SHP77 treated with DMSO at 0.1 percent for 48 hours (cell line): ENCODE data around the gene TSSC4.

ENCODE experiments used
- DNase-seq: peaks from one replicate; lab custom pipeline; 2025; lab: John Stamatoyannopoulos, UW

TSSC4 gene

DNA sequence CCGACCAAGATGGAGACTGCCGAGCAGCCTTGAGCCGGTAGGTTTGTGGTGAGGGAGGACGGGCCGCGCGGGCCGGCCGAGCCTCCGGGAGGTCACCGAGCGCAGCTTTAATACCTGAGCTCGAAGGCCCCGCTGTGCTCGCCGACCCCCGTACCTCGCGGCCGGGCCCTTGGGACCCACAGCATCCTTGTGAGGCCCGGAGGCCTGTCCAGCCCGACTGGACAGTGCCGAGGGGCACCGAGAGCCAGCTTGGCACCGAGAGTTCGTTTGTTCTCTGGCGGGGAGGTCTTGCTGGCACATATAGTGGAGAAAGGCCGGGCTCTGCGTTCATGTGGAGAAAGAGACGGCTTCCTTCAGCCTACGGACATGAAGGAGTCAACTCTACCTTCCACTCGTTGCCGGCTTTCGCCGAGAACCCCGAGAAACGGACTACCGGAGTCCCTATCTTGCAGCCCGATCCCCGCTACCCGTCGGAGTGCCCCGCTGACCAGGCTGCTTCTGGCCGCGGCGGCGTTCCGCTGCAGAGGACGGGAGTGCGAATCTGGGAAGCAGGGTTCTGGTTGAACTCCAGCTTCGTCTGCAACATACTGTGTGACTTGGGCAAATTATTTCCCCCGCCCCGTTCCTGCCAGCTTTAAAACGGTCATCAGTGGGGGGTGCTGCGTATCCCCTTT, 349 bp downstream of the TSSC4 start:
- no peak for DNase-seq

DNA sequence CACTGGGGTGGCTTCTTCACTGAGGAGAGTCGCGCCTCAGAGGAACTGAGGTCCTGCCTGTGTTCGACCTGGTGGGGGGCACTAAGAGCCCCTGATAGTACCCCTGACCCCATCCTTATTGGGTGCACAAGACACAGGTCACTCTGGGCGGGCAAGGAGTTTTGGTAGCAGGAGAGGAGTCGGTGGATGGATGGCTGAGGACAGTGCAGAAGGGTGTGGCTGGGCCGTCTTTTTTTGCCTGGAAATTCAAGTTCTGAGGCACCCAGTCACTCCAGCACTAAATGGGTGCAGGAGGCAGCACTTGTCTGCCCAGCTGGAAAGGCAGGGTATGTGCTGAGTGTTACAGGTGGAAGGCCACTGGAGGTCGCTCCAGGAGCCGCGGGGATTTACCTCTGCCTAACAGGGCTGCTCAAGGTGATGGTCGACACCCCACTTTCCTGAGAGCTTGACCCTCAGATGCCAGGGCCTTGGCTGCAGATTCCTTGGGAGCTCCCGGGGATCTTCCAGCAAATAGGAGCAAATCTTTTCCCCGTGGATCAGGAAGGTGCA, 960 bp downstream of the TSSC4 start:
- no peak for DNase-seq

- no peak for DNase-seq
Observed at GRCh38 chr11:2402106-2402505, 1.6 kb downstream of the TSSC4 start.

DNA sequence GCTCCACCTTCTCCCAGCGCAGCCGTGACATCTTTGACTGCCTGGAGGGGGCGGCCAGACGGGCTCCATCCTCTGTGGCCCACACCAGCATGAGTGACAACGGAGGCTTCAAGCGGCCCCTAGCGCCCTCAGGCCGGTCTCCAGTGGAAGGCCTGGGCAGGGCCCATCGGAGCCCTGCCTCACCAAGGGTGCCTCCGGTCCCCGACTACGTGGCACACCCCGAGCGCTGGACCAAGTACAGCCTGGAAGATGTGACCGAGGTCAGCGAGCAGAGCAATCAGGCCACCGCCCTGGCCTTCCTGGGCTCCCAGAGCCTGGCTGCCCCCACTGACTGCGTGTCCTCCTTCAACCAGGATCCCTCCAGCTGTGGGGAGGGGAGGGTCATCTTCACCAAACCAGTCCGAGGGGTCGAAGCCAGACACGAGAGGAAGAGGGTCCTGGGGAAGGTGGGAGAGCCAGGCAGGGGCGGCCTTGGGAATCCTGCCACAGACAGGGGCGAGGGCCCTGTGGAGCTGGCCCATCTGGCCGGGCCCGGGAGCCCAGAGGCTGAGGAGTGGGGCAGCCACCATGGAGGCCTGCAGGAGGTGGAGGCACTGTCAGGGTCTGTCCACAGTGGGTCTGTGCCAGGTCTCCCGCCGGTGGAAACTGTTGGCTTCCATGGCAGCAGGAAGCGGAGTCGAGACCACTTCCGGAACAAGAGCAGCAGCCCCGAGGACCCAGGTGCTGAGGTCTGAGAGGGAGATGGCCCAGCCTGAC, 2.5 kb downstream of the TSSC4 start:
- no peak for DNase-seq

- no peak for DNase-seq
Observed at GRCh38 chr11:2404735-2405196, 4.2 kb downstream of the TSSC4 start.

DNA sequence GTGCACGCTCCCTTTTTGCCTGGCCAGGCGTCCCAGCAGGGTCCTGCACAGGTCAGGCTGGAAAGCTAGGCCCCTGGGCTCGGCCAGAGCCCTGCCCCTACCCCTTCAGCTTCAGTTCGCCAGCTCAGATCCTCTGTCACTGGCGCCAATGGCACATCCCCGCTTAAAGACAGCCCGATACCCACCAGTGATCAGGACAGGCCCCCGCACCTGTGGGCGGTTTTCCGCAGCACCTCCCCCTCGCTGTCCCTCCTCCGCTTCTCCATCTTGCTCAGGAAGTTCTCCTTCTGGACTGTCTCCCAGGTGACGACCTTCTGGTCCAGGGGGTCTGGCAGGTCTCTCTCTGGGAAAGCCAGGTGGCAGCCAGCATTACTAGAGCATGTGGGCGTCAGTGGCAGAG, 5.9 kb downstream of the TSSC4 start:
- DNase-seq = no peak

DNA sequence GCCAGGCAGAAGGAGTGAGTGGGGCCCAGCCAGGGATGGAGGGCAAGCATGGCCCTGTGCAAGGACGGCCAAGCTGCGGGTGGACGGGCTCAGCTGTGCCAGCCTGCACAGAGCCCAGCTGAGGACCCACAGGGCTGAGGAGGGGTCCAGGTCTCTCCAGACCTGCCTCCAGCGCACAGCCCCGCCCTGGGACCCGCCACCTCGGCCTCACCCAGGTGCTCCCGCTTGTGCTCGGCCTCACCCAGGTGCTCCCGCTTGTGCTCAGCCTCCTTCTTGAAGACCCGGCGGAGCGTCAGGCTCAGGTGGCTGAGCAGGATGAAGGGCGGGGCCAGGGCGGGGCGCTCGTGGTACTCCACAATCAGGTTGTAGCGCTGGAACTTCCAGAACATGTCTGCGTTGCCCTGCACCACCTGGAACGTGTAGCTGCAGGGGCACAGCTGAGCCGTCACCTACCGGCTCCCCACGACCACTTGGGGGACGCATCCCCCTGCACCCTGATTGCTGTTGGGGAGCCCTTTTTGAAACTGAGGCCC, 6.4 kb downstream of the TSSC4 start:
- no peak for DNase-seq

- no peak for DNase-seq
Observed at GRCh38 chr11:2408671-2409070, 8.1 kb downstream of the TSSC4 start.

GRCh38 chr11:2409126-2409525, 8.6 kb downstream of the TSSC4 start:
- no peak for DNase-seq

DNA sequence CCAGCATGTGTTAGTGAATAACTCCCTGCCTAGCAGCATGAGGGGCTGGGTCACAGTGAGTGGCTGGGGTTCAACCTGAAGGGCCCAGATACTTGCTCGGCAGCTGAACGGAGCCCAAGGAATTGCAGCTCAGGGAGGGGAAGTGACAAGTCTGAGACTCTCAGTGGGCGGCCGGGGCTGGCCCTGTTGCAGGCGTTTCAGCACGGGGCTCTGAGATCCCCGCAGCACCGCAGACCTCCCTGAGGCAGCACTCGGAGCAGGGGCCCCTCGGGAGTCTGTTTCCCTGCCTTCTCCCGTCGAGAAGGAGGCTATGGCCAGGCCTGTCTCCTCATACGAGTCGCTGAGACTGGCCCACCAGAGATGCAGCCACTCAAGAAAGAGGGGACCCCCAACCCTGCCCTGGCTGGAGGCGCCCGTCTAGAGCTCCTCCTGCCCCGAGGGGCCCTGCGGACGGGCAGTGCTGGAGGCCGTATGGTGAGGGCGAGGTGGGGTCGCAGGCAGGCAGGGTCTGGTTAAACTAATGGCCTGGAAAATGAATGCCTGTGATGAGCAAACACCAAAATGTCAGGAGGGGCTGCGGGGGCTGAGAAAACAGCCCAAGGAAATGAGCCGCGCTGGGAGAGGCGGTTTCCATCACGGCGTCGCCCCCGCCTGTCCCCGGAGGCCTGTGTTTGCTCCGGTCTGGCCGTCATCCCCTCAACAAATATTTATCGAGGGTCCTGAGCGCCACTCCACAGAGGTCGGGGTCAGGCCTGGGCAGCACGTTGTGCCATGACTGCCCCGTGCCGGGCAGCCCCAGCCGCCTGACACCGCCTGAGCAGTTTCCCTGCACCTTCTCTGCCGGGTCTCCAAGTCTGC, 9.3 kb downstream of the TSSC4 start:
- DNase-seq = no peak

DNA sequence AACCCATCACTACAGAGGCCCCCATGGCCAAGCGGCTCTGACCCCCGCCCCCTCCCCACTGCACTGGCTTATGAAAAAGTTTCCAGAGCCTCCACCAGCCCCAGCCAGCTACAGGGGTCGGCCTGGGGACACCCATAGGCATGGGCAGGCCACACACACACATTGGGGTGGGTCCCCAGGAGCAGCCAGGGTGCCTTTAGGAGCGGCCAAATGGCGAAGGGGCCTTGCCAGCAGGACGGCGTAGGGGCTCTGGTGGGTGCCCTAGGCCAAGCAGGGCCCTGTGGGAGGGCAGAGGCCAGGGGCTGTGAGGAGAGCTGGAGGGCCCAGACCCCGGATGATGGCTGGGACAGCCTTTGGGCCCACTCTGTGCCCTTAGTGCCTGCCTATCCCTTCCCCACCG, 10.1 kb downstream of the TSSC4 start:
- DNase-seq = no peak

DNA sequence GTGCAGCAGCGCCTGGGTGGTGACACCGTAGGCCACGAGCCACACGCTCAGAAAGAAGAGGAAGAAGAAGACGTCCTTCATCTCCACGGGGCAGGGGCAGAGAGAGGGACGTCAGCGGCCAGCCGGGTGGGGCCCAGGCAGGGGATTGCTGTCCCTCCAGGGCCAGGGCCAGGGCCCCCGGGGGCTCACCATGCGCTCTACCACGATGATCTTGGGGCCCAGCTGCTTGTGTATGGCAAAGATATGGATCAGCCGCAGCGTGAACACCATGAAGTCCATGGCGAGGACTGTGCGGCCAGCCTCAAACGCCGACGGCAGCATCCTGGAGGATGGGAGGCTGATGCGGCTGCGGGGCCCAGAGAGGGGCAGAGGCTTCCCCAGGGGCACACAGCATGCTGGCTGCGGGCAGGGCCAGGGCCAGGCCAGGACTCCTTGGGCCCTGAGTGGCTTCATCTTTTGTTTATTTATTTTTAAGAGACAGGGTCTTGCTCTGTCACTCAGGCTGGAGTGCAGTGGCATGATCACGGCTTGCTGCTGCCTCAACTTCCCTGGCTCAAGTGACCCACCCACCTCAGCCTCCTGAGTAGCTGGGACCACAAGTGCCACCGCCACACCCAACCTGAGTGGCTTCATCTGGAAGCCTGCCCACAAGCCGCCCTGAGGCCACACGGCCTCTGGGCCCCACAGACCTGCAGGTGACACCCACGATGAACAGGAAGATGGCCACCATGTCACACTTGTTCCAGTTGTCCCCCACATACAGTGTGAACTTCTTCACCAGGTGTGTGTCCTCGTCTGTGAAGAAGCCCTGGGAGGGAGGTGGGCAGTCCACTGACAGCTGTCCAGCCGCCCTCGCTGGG, 11.1 kb downstream of the TSSC4 start:
- no peak for DNase-seq

DNA sequence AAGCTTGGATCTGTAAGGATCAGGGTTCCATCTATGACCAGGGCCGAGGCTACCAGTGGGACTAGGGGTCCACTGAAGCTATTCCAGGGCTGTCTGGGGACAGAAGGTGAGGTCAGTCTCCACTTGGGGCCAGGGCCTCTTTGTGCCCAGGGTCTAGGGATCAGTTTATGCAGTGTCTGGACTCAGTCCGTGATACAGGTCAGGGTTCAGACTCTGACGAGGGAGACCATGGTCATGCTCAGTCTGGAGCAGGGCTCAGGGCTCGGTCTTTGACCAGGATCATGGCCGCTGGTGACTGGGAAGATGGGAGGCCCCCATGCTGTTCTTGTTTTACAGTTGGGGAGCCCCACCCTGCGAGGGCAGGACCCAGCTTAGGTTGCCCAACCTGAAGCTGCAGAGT, 11.8 kb downstream of the TSSC4 start:
- DNase-seq = no peak

GRCh38 chr11:2413742-2414579, 13.4 kb downstream of the TSSC4 start:
- no peak for DNase-seq

- no peak for DNase-seq
Observed at GRCh38 chr11:2414616-2415015, 14.1 kb downstream of the TSSC4 start.

DNA sequence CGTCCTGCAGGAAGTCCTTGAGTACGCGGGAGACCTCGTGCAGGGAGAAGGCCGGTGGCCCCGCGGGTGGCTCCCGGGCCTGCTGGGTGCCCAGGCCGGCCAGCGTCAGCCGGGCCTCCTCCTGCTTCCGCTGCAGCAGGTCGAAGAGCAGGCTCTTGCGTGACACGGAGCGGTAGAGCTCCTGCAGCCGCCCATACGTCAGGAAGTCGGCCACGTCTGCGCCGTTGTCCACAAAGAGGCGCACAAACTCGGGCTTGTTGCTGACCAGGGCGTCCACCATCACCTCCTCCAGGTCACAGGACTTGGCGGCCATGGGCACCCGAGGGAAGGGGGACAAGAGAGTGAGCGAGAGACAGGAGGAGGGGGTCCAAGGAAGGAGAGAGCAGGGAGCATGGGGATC, 14.6 kb downstream of the TSSC4 start:
- DNase-seq = no peak

GRCh38 chr11:2415601-2416380, 15.2 kb downstream of the TSSC4 start:
- no peak for DNase-seq

DNA sequence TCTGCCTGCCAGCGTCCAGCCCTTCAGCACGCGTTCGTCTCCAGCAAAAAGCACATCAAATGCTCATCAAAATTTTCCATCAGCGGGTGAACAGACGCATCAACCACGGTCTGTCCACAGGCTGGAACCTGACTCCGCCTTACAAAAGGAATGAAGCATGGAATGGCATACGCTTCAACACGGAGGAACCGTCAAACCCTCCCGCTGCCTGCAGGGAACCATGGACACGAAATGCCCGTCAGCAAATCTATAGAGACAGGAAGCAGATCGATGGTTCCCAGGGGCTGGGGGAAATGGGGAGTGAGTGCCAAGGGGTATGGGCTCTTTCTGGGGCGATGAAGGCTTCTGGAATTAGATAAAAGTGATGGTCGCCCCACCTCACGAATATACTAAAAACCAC, 16.2 kb downstream of the TSSC4 start:
- DNase-seq = no peak

- DNase-seq = no peak
Observed at GRCh38 chr11:2417856-2418692, 17.5 kb downstream of the TSSC4 start.
